Heart left ventricle (tissue), 16 donors: ENCODE measurements around the gene KCNMA1. TPM values are rescaled to one million over a fixed set of nuclear protein-coding genes. Genes with fewer than 3 reads are reported as not detected.

Experiments used
- ATAC-seq, 4 donors: fragments of 200-7000 bp; cut with Tn5 transposase; one replicate each; pipeline ENCODE4 v1.9.1; 2020 to 2022; ENCODE audit warnings: moderate library complexity in 4 of 4, mild to moderate bottlenecking in 3 of 4, moderate number of reproducible peaks in 1 of 4
- DNase-seq, 5 donors: peaks; one replicate each; pipeline ENCODE4 v3.0.0-alpha.2; 2020
- H3K27ac ChIP-seq, 12 donors: fragments of 200-600 bp; sonication (generic) in 4 of 12; one replicate each; pipeline versions ENCODE4 v1.5.0 to v1.8.0; 2016 to 2022; ENCODE audit warnings: mild to moderate bottlenecking in 2 of 12
- H3K27me3 ChIP-seq, 9 donors: fragments of 200-600 bp; sonication (generic) in 2 of 9; one replicate each; pipeline versions ENCODE4 v1.5.1 to v1.8.0; 2016 to 2022; ENCODE audit warnings: mild to moderate bottlenecking in 3 of 9
- H3K36me3 ChIP-seq, 9 donors: fragments of 200-600 bp; sonication (generic) in 2 of 9; one replicate each; pipeline versions ENCODE4 v1.5.0 to v1.8.0; 2018 to 2022; ENCODE audit warnings: mild to moderate bottlenecking in 2 of 9
- H3K4me1 ChIP-seq, 12 donors: fragments of 200-600 bp; sonication (generic) in 4 of 12; one replicate each; pipeline versions ENCODE4 v1.5.0 to v1.8.0; 2016 to 2022; ENCODE audit warnings: mild to moderate bottlenecking in 3 of 12
- H3K4me3 ChIP-seq, 12 donors: fragments of 200-600 bp; sonication (generic) in 4 of 12; one replicate each; pipeline versions ENCODE4 v1.5.0 to v1.8.0; 2017 to 2022; ENCODE audit warnings: mild to moderate bottlenecking in 9 of 12, moderate library complexity in 4 of 12
- H3K9me3 ChIP-seq, 12 donors: fragments of 200-600 bp; sonication (generic) in 4 of 12; one replicate each; pipeline versions ENCODE4 v1.5.0 to v1.8.0; 2016 to 2022; ENCODE audit warnings: mild to moderate bottlenecking in 1 of 12
- CTCF ChIP-seq, 12 donors: fragments of 200-600 bp; sonication (generic) in 4 of 12; IDR thresholded peaks; one replicate each; pipeline versions ENCODE4 v1.5.0 to v1.8.0; 2018 to 2022; ENCODE audit warnings: antibody characterized with exemption in 12 of 12, mild to moderate bottlenecking in 5 of 12
- POLR2A ChIP-seq, 2 donors: fragments of 450-650 bp; IDR thresholded peaks; one replicate each; pipeline ENCODE4 v1.6.1; 2017; ENCODE audit warnings: antibody characterized with exemption in 2 of 2, mild to moderate bottlenecking in 2 of 2, moderate library complexity in 2 of 2
- WGBS, 4 donors: extraction: QIAGEN DNeasy Blood & Tissue Kit in 2 of 4; methylation state at CpG; one replicate each; pipeline versions ENCODE4 v1.1.5 to v1.1.7; 2013 to 2018; 5-methylcytosine and 5-hydroxymethylcytosine counted together
- intact Hi-C, 10 donors: fragments of 100-400 bp; cut with DNase I; formaldehyde crosslinking; loops; one replicate each; pipeline versions ENCODE4 v1.11.1 to v1.14.2; 2022
- polyA plus RNA-seq, 2 donors: library from polyadenylated mRNA; stranded (reverse); fragments of 200-250 nt; gene quantifications; one replicate each; pipeline ENCODE4 v1.2.3, GENCODE V29; 2013
- total RNA-seq, 9 donors: library from RNA; depleted of rRNA in 2 of 9; stranded (reverse); fragments of >200 nt in 2 of 9; fragmentation: NEBNext Ultra II Directional in 3 of 9; extraction: Animal tissue kit (Norgen Biotek cat#: 25700) in 3 of 9; gene quantifications; one replicate each; pipeline versions ENCODE4 v1.1.0 to v1.2.4, GENCODE V29; 2016 to 2023
- donor health status: ischemic (EF 13 %, LVEDD 7.1; RV severe dilation, severe dysfunction).
- donor health status: healthy with polysubstance abuse.
- donor health status: DM: no; HTN: yes; CAD: no.
- donor health status: DM: no; HTN: no; CAD: no.
- donor health status: ischemic (EF 25% LVEDD 6.9; RV normal size, moderate dysfunction).
- donor health status: ischemic (EF 25% LVEDD 5.7; RV mildly dilated, moderate dysfunction).
- donor health status: healthy.
- donor health status: DM: yes; HTN: yes; CAD: no.
- donor health status: ischemic (EF 35%, LVEDD 5.7; RV mildly dilated, moderate dysfunction).
- donor health status: nonischemic (EF 11% LVEDD 7.7; RV severe dilation, severe dysfunction).
- donor health status: DM: yes; HTN: yes; CAD: no.
- donor health status: PGD.
- donor health status: ischemic (EF 29% LVEDD 5.4; RV normal size, mild dysfunction).
- donor health status: nonischemic (EF 23%, LVEDD 6.1; RV moderate dilation, normal function).

The KCNMA1 gene
- total and polyA plus RNA-seq, 11 donors, result 0.39 to 8.7 (median 1.7) TPM

GRCh38 chr10:77103213-77103612 lies 534.4 kb downstream of the KCNMA1 start:
- H3K9me3 ChIP-seq, result no peaks in the 10 kb centered on the region
- TF ChIP-seq CTCF (IDR thresholded peaks at IDR 0.05) (no peak), POLR2A (IDR thresholded peaks at IDR 0.05) (no peak)
- WGBS, 4 donors, result 77 to 86% (median 84%) methylated on average over 4 of the region's 4 CpGs
- peaks cover 0 to 28% (median 0%) of the 10 kb centered on the region in 12 donors for H3K4me1 ChIP-seq
- H3K36me3 ChIP-seq, result no peaks in the 10 kb centered on the region
- peaks cover 0 to 7% (median 0%) of the 10 kb centered on the region in 9 donors for H3K27me3 ChIP-seq
- no peak overlapping the region for H3K27ac ChIP-seq
- ATAC-seq (no peak), DNase-seq (no peak)
- intact Hi-C loops, result loop anchor here in 1 of 10 donors (10.0 kb wide), 1 partner anchor 108 kb away; no protein-coding TSS in a partner anchor
- no peak overlapping the region for H3K4me3 ChIP-seq

- DNase-seq (no peak), ATAC-seq (no peak)
- H3K36me3 ChIP-seq, result no peaks in the 10 kb centered on the region
- H3K27me3 ChIP-seq, result peaks cover 0 to 7% (median 0%) of the 10 kb centered on the region in 9 donors
- H3K4me3 ChIP-seq, result no peak overlapping the region
- intact Hi-C loops, result loop anchor here in 1 of 10 donors (10.0 kb wide), 1 partner anchor 107 kb away; no protein-coding TSS in a partner anchor
- H3K27ac ChIP-seq, result no peak overlapping the region
- peaks cover 0 to 18% (median 0%) of the 10 kb centered on the region in 12 donors for H3K4me1 ChIP-seq
- 91 to 94% (median 93%) methylated on average over 5 of the region's 5 CpGs for WGBS, 4 donors
- H3K9me3 ChIP-seq, result no peaks in the 10 kb centered on the region
- TF ChIP-seq CTCF (IDR thresholded peaks at IDR 0.05) (no peak), POLR2A (IDR thresholded peaks at IDR 0.05) (no peak)
These were observed 536.3 kb downstream of the KCNMA1 start for GRCh38 chr10:77101341-77101740.

DNA sequence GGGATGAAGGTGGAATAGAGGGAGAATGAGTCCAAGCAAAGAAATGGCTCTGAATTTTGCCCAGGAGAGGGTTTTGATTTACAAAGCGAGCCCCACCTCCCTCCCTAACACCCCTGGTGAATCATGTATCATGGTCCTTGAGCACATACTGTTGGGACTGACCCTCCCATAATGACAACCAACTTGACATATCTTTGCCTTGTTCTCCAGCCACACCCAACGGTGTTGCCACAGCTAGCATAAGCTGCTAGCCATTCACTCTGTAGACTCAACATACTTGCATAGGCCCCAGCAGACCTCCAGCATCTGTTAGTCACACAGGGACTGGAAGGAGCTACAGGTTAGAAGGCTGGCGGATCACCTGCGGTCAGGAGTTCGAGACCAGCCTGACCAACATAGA lies 538.5 kb downstream of the KCNMA1 start:
- 93 to 100% (median 97%) methylated on average over 5 of the region's 5 CpGs for whole genome bisulfite sequencing, 4 donors
- TF ChIP-seq CTCF (IDR thresholded peaks at IDR 0.05), result no peak
- TF ChIP-seq POLR2A (IDR thresholded peaks at IDR 0.05), result no peak
- Histone ChIP-seq H3K36me3 (no peaks in the 10 kb centered on the region), H3K27me3 (peaks cover 0 to 7% (median 0%) of the 10 kb centered on the region in 9 donors), H3K27ac (no peak overlapping the region), H3K4me1 (peaks cover 0 to 4% (median 0%) of the 10 kb centered on the region in 12 donors), H3K9me3 (no peaks in the 10 kb centered on the region), H3K4me3 (no peak overlapping the region)
- intact Hi-C loops, result no loop called here
- ATAC-seq (no peak), DNase-seq (no peak)

GRCh38 chr10:77097625-77098024 lies 540.0 kb downstream of the KCNMA1 start:
- Histone ChIP-seq H3K27me3 (peaks cover 0 to 7% (median 0%) of the 10 kb centered on the region in 9 donors), H3K27ac (no peak overlapping the region), H3K4me3 (no peak overlapping the region), H3K36me3 (no peaks in the 10 kb centered on the region), H3K9me3 (no peaks in the 10 kb centered on the region), H3K4me1 (no peaks in the 10 kb centered on the region)
- intact Hi-C loops, result no loop called here
- DNase-seq (no peak), ATAC-seq (no peak)
- 56 to 71% (median 68%) methylated on average over 1 of the region's 1 CpG for WGBS, 4 donors
- TF ChIP-seq POLR2A (IDR thresholded peaks at IDR 0.05) (no peak), CTCF (IDR thresholded peaks at IDR 0.05) (no peak)
